H9 (cell line): Measurements from ENCODE around the gene TMEM255A. TPM values are rescaled to one million over a fixed set of nuclear protein-coding genes. Genes with fewer than 3 reads are reported as not detected.

Experiments
- DNase-seq: peaks from one replicate; pipeline ENCODE4 v3.0.0-alpha.2; 2017
- H2AFZ ChIP-seq: one replicate; pipeline ENCODE4 v1.6.1; 2013; ENCODE audit warnings: mild to moderate bottlenecking, low read length, control low read depth, moderate library complexity
- H2AK5ac ChIP-seq: 2 replicates; pipeline ENCODE4 v1.6.1; 2013; ENCODE audit warnings: low read length, control low read depth, mixed read lengths; ENCODE audit not compliant: insufficient read length
- H2BK120ac ChIP-seq: one replicate; pipeline ENCODE4 v1.6.1; 2013; ENCODE audit warnings: low read depth, mild to moderate bottlenecking, low read length, control low read depth, inconsistent platforms; ENCODE audit not compliant: poor library complexity, severe bottlenecking
- H2BK12ac ChIP-seq: 2 replicates; pipeline ENCODE4 v1.6.1; 2013; ENCODE audit warnings: low read length, control low read depth, mixed read lengths, low read depth; ENCODE audit not compliant: insufficient read length
- H2BK15ac ChIP-seq: 2 replicates; pipeline ENCODE4 v1.6.1; 2013; ENCODE audit warnings: low read depth, low read length, control low read depth
- H2BK20ac ChIP-seq: one replicate; pipeline ENCODE4 v1.6.1; 2013; ENCODE audit warnings: low read depth, mild to moderate bottlenecking, low read length, control low read depth, inconsistent platforms; ENCODE audit not compliant: poor library complexity, severe bottlenecking
- H2BK5ac ChIP-seq: 2 replicates; pipeline ENCODE4 v1.6.1; 2013; ENCODE audit warnings: low read length, control low read depth, mixed read lengths; ENCODE audit not compliant: insufficient read length
- H3K14ac ChIP-seq: 2 replicates; pipeline ENCODE4 v1.6.1; 2013; ENCODE audit warnings: low read length, control low read depth; ENCODE audit not compliant: insufficient read depth
- H3K18ac ChIP-seq: 2 replicates; pipeline ENCODE4 v1.6.1; 2013; ENCODE audit warnings: low read depth, mild to moderate bottlenecking, mixed read lengths, low read length, control low read depth; ENCODE audit not compliant: insufficient read length
- H3K23ac ChIP-seq: 2 replicates; pipeline ENCODE4 v1.6.1; 2013; ENCODE audit warnings: low read length, control low read depth, mixed read lengths, low read depth; ENCODE audit not compliant: insufficient read length
- H3K23me2 ChIP-seq: 2 replicates; pipeline ENCODE4 v1.6.1; 2013; ENCODE audit warnings: low read depth, mild to moderate bottlenecking, mixed read lengths, low read length, control low read depth; ENCODE audit not compliant: insufficient read length, poor library complexity, severe bottlenecking
- H3K27ac ChIP-seq: 2 replicates; pipeline ENCODE4 v1.5.1; 2013; ENCODE audit warnings: low read length, control low read depth, mixed read lengths, low read depth; ENCODE audit not compliant: insufficient read length
- H3K27me3 ChIP-seq: 2 replicates; pipeline ENCODE4 v1.6.1; 2013; ENCODE audit warnings: low read length, control low read depth, inconsistent platforms; ENCODE audit not compliant: insufficient read depth
- H3K4ac ChIP-seq: 2 replicates; pipeline ENCODE4 v1.6.1; 2013; ENCODE audit warnings: low read depth, mild to moderate bottlenecking, control low read depth, inconsistent platforms, low read length, moderate library complexity
- H3K4me1 ChIP-seq: 2 replicates; pipeline ENCODE4 v1.6.1; 2013; ENCODE audit warnings: low read length, control low read depth, inconsistent platforms; ENCODE audit not compliant: insufficient read depth
- H3K4me2 ChIP-seq: 2 replicates; pipeline ENCODE4 v1.6.1; 2013; ENCODE audit warnings: low read length, control low read depth, mixed read lengths; ENCODE audit not compliant: insufficient read length, insufficient read depth
- H3K56ac ChIP-seq: 2 replicates; pipeline ENCODE4 v1.6.1; 2013; ENCODE audit warnings: low read depth, mild to moderate bottlenecking, mixed read lengths, low read length, control low read depth; ENCODE audit not compliant: insufficient read length
- H3K79me1 ChIP-seq: 2 replicates; pipeline ENCODE4 v1.6.1; 2013; ENCODE audit warnings: low read depth, mild to moderate bottlenecking, moderate library complexity, low read length, control low read depth, inconsistent platforms; ENCODE audit not compliant: insufficient read depth, poor library complexity, severe bottlenecking
- H3K79me2 ChIP-seq: 2 replicates; pipeline ENCODE4 v1.6.1; 2013; ENCODE audit warnings: low read length, control low read depth, inconsistent platforms; ENCODE audit not compliant: insufficient read depth
- H3K9ac ChIP-seq: 2 replicates; pipeline ENCODE4 v1.6.1; 2013; ENCODE audit warnings: low read length, control low read depth, mixed read lengths; ENCODE audit not compliant: insufficient read length; ENCODE audit errors: extremely low read depth
- H3K9me3 ChIP-seq: one replicate; pipeline ENCODE4 v1.6.1; 2013; ENCODE audit warnings: low read depth, low read length, inconsistent platforms; ENCODE audit not compliant: control insufficient read depth
- H3T11ph ChIP-seq: one replicate; pipeline ENCODE4 v1.6.1; 2013; ENCODE audit warnings: mild to moderate bottlenecking, low read length, control low read depth, inconsistent platforms
- H4K20me1 ChIP-seq: one replicate; pipeline ENCODE4 v1.6.1; 2013; ENCODE audit not compliant: control insufficient read depth, insufficient read length, insufficient read depth
- H4K5ac ChIP-seq: 2 replicates; pipeline ENCODE4 v1.6.1; 2013; ENCODE audit warnings: low read depth, mild to moderate bottlenecking, mixed read lengths, low read length, control low read depth; ENCODE audit not compliant: insufficient read length
- H4K8ac ChIP-seq: replicated peaks from 2 replicates; pipeline ENCODE4 v1.6.1; 2013; ENCODE audit warnings: low read length, control low read depth, mixed read lengths, low read depth; ENCODE audit not compliant: insufficient read length
- H4K91ac ChIP-seq: 2 replicates; pipeline ENCODE4 v1.6.1; 2013; ENCODE audit warnings: low read depth, mild to moderate bottlenecking, moderate library complexity, mixed read lengths, low read length, control low read depth; ENCODE audit not compliant: insufficient read length
- H3K27ac Mint-ChIP-seq, 3 experiments: 2 replicates in 2 of 3; 3 replicates in 1 of 3; pipeline ENCODE4 v1.8.0; 2020 to 2021; ENCODE audit warnings: mixed read lengths in 3 of 3, mild to moderate bottlenecking in 1 of 3, moderate library complexity in 1 of 3
- H3K27me3 Mint-ChIP-seq: 2 replicates; pipeline ENCODE4 v1.8.0; 2021; ENCODE audit warnings: low read depth, mild to moderate bottlenecking, moderate library complexity, mixed read lengths
- H3K36me3 Mint-ChIP-seq, 3 experiments: 2 replicates in 2 of 3; 3 replicates in 1 of 3; pipeline ENCODE4 v1.8.0; 2020 to 2021; ENCODE audit warnings: low read depth in 3 of 3, mixed read lengths in 3 of 3; ENCODE audit not compliant: insufficient read depth in 1 of 3
- H3K4me1 Mint-ChIP-seq, 2 experiments: 2 replicates each; pipeline ENCODE4 v1.8.0; 2020; ENCODE audit warnings: mixed read lengths in 2 of 2
- H3K4me3 Mint-ChIP-seq, 2 experiments: 2 replicates in 1 of 2; 3 replicates in 1 of 2; pipeline ENCODE4 v1.8.0; 2020 to 2021; ENCODE audit warnings: mild to moderate bottlenecking in 2 of 2, mixed read lengths in 2 of 2, moderate library complexity in 1 of 2
- H3K9me3 Mint-ChIP-seq, 2 experiments: 2 replicates in 1 of 2; 3 replicates in 1 of 2; pipeline ENCODE4 v1.8.0; 2020; ENCODE audit warnings: mild to moderate bottlenecking in 2 of 2, mixed read lengths in 2 of 2, moderate library complexity in 1 of 2
- CTCF ChIP-seq: fragments of 200-600 bp; sonication (generic); conservative IDR thresholded peaks from 3 replicates; pipeline ENCODE4 v1.8.0; 2021; ENCODE audit warnings: antibody characterized with exemption, mild to moderate bottlenecking
- WGBS: extraction: QIAGEN DNeasy Blood & Tissue Kit; methylation state at CpG from one replicate; pipeline ENCODE4 v1.1.7; 2013; ENCODE audit warnings: missing lambda C conversion rate, low lambda C conversion rate, mixed read lengths; ENCODE audit not compliant: insufficient read length; ENCODE audit errors: extremely low coverage; 5-methylcytosine and 5-hydroxymethylcytosine counted together
- total RNA-seq: library from RNA; stranded (reverse); gene quantifications from 2 replicates; pipeline ENCODE4 v1.2.1, GENCODE V29; 2021

The TMEM255A gene
- total RNA-seq, 1 experiment from 2014 or later: 0.77 TPM

- Histone ChIP-seq H3K9me3 (peaks cover 11% of the 10 kb centered on the region), H3K18ac (peak within 1 kb of the TSS; percentile 60), H3K4me1 (no peaks in the 10 kb centered on the region), H2BK5ac (no peak within 1 kb of the TSS), H4K5ac (no peak within 1 kb of the TSS), H3K56ac (no peak within 1 kb of the TSS), H3K27ac (no peak within 1 kb of the TSS), H2AK5ac (no peak within 1 kb of the TSS), H3K79me1 (no peaks in the 10 kb centered on the region), H2BK20ac (no peak within 1 kb of the TSS), H2BK12ac (no peak within 1 kb of the TSS), H2BK15ac (no peak within 1 kb of the TSS), H3K9ac (peak within 1 kb of the TSS; percentile 85), H4K20me1 (no peaks in the 10 kb centered on the region), H3K79me2 (no peaks in the 10 kb centered on the region), H3K23ac (no peak within 1 kb of the TSS), H3K23me2 (peaks cover 8% of the 10 kb centered on the region), H3T11ph (no peak within 1 kb of the TSS), H4K8ac (no peak within 1 kb of the TSS), H3K14ac (peak within 1 kb of the TSS; percentile 49), H3K4ac (no peak within 1 kb of the TSS), H3K27me3 (no peaks in the 10 kb centered on the region), H2BK120ac (no peak within 1 kb of the TSS), H3K4me2 (peak within 1 kb of the TSS; percentile 85), H2AFZ (no peak within 1 kb of the TSS), H4K91ac (no peak within 1 kb of the TSS)
- Mint-ChIP-seq H3K27me3 (peaks cover 18% of the 10 kb centered on the region), H3K36me3 (peaks cover 13 to 30% (median 30%) of the 10 kb centered on the region in 3 experiments; a peak in 6 of 7 replicates), H3K4me1 (peaks cover 4% of the 10 kb centered on the region in 2 experiments; a peak in 2 of 4 replicates), H3K9me3 (peaks cover 45 to 68% of the 10 kb centered on the region in 2 experiments), H3K27ac (peak within 1 kb of the TSS; percentile 89 to 96 (median 90)), H3K4me3 (peak within 1 kb of the TSS; percentile 88 to 97)
- WGBS: no CpG with 5 or more reads among the region's 75 CpGs
- TF ChIP-seq CTCF: peak; percentile 65
- peak; percentile 93 for DNase-seq
Observed at GRCh38 chrX:120250522-120251271, 60.6 kb downstream of the TMEM255A start, which contains the start of gene ZBTB33. TSS of gene ZBTB33 (plus strand) at chrX:120250812. CDS start at chrX:120253416, 2,604 bp downstream.
